ENCODE results near the gene FOXRED1. TPM values are rescaled to one million over a fixed set of nuclear protein-coding genes. Genes with fewer than 3 reads are reported as not detected.

Gene FOXRED1
- total and polyA plus RNA-seq, 9 of the 15 experiments (the other 6 are each of a cell fraction or from before 2014, with no cell fraction given): 14.1 to 94.4 (median 53.1) TPM

GRCh38 chr11:126257764-126258163 lies 11.2 kb upstream of the FOXRED1 start (continued):
- TF ChIP-seq NKRF (IDR thresholded peaks at IDR 0.05; ENCODE audit: borderline replicate concordance): no peak
- no peak for TF ChIP-seq NONO (IDR thresholded peaks at IDR 0.05; ENCODE audit: low read depth in 2 of 2, low read length in 1 of 2)

- 87% methylated on average over 6 of the region's 6 CpGs for WGBS (ENCODE audit: insufficient coverage, low coverage, missing lambda C conversion rate)
- no peaks in the 10 kb centered on the region for H3K27me3 ChIP-seq (ENCODE audit: control insufficient read depth in 2 of 2, insufficient read depth in 2 of 2, low read length in 2 of 2)
- H2AFZ ChIP-seq (ENCODE audit: low read depth, low read length): no peak overlapping the region
- H3K9me3 ChIP-seq (replicated peaks; ENCODE audit: control insufficient read depth, insufficient read depth, low read depth, low read length): no peaks in the 10 kb centered on the region
- no peaks in the 10 kb centered on the region for H3K4me1 ChIP-seq (replicated peaks in 1 of 2; ENCODE audit: control insufficient read depth in 2 of 2, insufficient read depth in 2 of 2, low read length in 2 of 2)
- peaks cover 83% of the 10 kb centered on the region for H3K36me3 ChIP-seq (ENCODE audit: control insufficient read depth, insufficient read depth, low read length)
- H3K27ac ChIP-seq (ENCODE audit: extremely low read depth, low read depth, low read length): no peak overlapping the region
- ChIA-PET CTCF (ENCODE audit: low intra/inter-chr PET ratio) (no interaction called here), POLR2A (interaction anchor here (0.7 to 2.8 kb wide), 6 partner anchors 10 to 37 kb away, joined by 3 to 26 read pairs (median 6); no protein-coding TSS in a partner anchor)
- no peak overlapping the region for H3K4me2 ChIP-seq (ENCODE audit: insufficient read depth, low read length)
- no peak for DNase-seq (ENCODE audit: extremely low read depth in 1 of 4, low spot score in 3 of 4)
- no peak overlapping the region for H3K4me3 ChIP-seq
- no peak overlapping the region for H3K9ac ChIP-seq (ENCODE audit: insufficient read depth in 1 of 2, low read depth in 2 of 2, low read length in 2 of 2)
- H3K79me2 ChIP-seq (ENCODE audit: control insufficient read depth, insufficient read depth, low read length): peaks cover 8% of the 10 kb centered on the region
- no TSS peak for BruUV-seq (replicated peaks)
- no peak for FAIRE-seq
- in situ Hi-C loops (cut with MboI) (no loop called here), intact Hi-C loops (cut with micrococcal nuclease) (no loop called here)
- H4K20me1 ChIP-seq (replicated peaks; ENCODE audit: control insufficient read depth, insufficient read depth, low read length): no peaks in the 10 kb centered on the region
- ATAC-seq: peak; percentile 19
- H3K9me1 ChIP-seq (ENCODE audit: control insufficient read depth, insufficient read depth, low read length): no peaks in the 10 kb centered on the region
- TF ChIP-seq ETV6 (IDR thresholded peaks at IDR 0.05; ENCODE audit: borderline replicate concordance in 1 of 2, low read depth in 2 of 2, low read length in 1 of 2) (no peak), ETV6 (CRISPR knock-in tag; IDR thresholded peaks at IDR 0.05; ENCODE audit: borderline replicate concordance) (no peak), ZBTB2 (IDR thresholded peaks at IDR 0.05) (no peak), ZNF140 (CRISPR knock-in tag; IDR thresholded peaks at IDR 0.05) (no peak), POLR2AphosphoS5 (IDR thresholded peaks at IDR 0.05; ENCODE audit: control insufficient read depth, insufficient read depth, low read depth, low read length) (peak; percentile 29; the same call in 1 of the 2 replicates), CTCFL (IDR thresholded peaks at IDR 0.05; ENCODE audit: borderline replicate concordance, insufficient read depth, low read depth, low read length, poor library complexity, severe bottlenecking) (no peak), ZNF717 (CRISPR knock-in tag; IDR thresholded peaks at IDR 0.05) (no peak), ZHX1 (conservative IDR thresholded peaks at IDR 0.05; ENCODE audit: low read length) (no peak), ZFP36 (IDR thresholded peaks at IDR 0.05; ENCODE audit: low read depth, low read length, partially characterized antibody) (no peak)
Measured at GRCh38 chr11:126262216-126262615, 6.7 kb upstream of the FOXRED1 start.

Data from K562 (cell line).